ENCODE measurements around the gene ZBTB7C.

ZBTB7C gene

DNA sequence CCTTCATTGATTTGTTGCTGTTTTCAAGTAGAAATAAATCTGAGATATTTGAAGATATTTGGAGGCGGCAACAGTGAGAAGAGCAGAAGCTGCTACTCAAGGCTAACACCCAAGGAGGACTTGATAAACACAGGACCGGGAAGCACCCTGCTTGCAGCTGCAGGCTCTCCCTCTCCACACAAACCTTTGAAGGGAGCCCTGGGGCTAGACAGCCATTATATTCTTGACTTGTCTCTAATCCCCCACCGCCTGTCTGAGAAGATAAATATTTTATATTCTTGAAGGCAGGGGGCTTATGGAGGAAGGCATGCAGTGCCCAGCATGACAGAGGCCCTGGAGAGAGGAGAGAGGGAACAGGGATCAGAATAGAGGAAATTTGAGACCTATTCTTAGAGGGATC, 427.9 kb downstream of the ZBTB7C start:
- CTCF ChIA-PET = no interaction called here
- H3K36me3 ChIP-seq (ENCODE audit: control insufficient read depth in 2 of 2, insufficient read depth in 1 of 2, low read length in 2 of 2) = no peaks in the 10 kb centered on the region
- H3K4me3 ChIP-seq (ENCODE audit: low read depth, low read length) = no peak overlapping the region
- peak; percentile 93 for TF ChIP-seq ZIC2 (tag by site-specific recombination; IDR thresholded peaks at IDR 0.05)
- TF ChIP-seq, protein P1, sequence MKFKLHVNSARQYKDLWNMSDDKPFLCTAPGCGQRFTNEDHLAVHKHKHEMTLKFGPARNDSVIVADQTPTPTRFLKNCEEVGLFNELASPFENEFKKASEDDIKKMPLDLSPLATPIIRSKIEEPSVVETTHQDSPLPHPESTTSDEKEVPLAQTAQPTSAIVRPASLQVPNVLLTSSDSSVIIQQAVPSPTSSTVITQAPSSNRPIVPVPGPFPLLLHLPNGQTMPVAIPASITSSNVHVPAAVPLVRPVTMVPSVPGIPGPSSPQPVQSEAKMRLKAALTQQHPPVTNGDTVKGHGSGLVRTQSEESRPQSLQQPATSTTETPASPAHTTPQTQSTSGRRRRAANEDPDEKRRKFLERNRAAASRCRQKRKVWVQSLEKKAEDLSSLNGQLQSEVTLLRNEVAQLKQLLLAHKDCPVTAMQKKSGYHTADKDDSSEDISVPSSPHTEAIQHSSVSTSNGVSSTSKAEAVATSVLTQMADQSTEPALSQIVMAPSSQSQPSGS (tag by site-specific recombination; IDR thresholded peaks at IDR 0.05; ENCODE audit: low read depth) = no peak
- no peak for TF ChIP-seq ZNF112 (tag by site-specific recombination; IDR thresholded peaks at IDR 0.05)
- no peak for TF ChIP-seq TRIM28 (IDR thresholded peaks at IDR 0.05; ENCODE audit: borderline replicate concordance, low read length)
- TF ChIP-seq, protein P2, sequence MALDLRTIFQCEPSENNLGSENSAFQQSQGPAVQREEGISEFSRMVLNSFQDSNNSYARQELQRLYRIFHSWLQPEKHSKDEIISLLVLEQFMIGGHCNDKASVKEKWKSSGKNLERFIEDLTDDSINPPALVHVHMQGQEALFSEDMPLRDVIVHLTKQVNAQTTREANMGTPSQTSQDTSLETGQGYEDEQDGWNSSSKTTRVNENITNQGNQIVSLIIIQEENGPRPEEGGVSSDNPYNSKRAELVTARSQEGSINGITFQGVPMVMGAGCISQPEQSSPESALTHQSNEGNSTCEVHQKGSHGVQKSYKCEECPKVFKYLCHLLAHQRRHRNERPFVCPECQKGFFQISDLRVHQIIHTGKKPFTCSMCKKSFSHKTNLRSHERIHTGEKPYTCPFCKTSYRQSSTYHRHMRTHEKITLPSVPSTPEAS (tag by site-specific recombination; IDR thresholded peaks at IDR 0.05) = no peak
- no peak for TF ChIP-seq ZNF561 (tag by site-specific recombination; IDR thresholded peaks at IDR 0.05; ENCODE audit: borderline replicate concordance)
- no peak for TF ChIP-seq HOXA7 (CRISPR knock-in tag; IDR thresholded peaks at IDR 0.05; ENCODE audit: borderline replicate concordance)
- TF ChIP-seq, protein P3, sequence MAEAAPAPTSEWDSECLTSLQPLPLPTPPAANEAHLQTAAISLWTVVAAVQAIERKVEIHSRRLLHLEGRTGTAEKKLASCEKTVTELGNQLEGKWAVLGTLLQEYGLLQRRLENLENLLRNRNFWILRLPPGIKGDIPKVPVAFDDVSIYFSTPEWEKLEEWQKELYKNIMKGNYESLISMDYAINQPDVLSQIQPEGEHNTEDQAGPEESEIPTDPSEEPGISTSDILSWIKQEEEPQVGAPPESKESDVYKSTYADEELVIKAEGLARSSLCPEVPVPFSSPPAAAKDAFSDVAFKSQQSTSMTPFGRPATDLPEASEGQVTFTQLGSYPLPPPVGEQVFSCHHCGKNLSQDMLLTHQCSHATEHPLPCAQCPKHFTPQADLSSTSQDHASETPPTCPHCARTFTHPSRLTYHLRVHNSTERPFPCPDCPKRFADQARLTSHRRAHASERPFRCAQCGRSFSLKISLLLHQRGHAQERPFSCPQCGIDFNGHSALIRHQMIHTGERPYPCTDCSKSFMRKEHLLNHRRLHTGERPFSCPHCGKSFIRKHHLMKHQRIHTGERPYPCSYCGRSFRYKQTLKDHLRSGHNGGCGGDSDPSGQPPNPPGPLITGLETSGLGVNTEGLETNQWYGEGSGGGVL (tag by site-specific recombination; IDR thresholded peaks at IDR 0.05) = no peak
- no peak overlapping the region for H3K27ac ChIP-seq (ENCODE audit: extremely low read depth, low read depth, low read length)
- H3K4me1 ChIP-seq (ENCODE audit: control insufficient read depth, insufficient read depth, low read length) = no peaks in the 10 kb centered on the region
- no peaks in the 10 kb centered on the region for H3K9me3 ChIP-seq (ENCODE audit: control insufficient read depth, insufficient read depth, low read depth, low read length)
- POLR2A ChIA-PET = no interaction called here

DNA sequence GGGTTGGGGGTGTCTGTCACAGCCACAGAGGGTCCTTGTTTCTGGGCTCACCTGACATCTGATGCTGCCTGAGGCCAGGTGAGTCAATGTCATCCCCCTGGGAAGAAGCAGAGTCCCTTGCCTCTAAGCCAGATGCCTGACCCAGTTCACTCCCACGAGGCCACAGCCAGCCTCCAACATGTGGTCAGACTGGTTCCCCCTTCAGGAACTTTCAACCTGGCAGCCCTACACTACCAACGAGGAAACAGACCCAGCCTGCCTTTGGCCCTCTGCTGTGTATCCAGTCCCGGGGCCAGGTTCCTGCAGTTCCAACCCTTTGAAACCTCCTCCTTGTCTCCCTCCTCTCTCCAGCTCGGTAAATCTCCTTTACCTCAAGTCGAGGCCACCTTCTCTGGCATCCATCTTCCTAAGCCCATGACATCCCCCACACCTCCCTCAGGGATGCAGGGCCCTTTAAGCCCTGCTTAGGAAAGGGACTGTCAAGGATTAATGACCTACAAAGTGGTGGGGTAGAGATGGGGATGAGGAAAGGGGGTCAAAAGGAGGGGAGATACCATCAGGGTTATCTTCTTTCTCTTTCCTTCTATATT, 429.5 kb downstream of the ZBTB7C start:
- H3K27ac ChIP-seq (ENCODE audit: extremely low read depth, low read depth, low read length) = no peak overlapping the region
- H3K4me1 ChIP-seq (ENCODE audit: control insufficient read depth, insufficient read depth, low read length) = no peaks in the 10 kb centered on the region
- no peaks in the 10 kb centered on the region for H3K36me3 ChIP-seq (ENCODE audit: control insufficient read depth in 2 of 2, insufficient read depth in 1 of 2, low read length in 2 of 2)
- TF ChIP-seq, protein P4, sequence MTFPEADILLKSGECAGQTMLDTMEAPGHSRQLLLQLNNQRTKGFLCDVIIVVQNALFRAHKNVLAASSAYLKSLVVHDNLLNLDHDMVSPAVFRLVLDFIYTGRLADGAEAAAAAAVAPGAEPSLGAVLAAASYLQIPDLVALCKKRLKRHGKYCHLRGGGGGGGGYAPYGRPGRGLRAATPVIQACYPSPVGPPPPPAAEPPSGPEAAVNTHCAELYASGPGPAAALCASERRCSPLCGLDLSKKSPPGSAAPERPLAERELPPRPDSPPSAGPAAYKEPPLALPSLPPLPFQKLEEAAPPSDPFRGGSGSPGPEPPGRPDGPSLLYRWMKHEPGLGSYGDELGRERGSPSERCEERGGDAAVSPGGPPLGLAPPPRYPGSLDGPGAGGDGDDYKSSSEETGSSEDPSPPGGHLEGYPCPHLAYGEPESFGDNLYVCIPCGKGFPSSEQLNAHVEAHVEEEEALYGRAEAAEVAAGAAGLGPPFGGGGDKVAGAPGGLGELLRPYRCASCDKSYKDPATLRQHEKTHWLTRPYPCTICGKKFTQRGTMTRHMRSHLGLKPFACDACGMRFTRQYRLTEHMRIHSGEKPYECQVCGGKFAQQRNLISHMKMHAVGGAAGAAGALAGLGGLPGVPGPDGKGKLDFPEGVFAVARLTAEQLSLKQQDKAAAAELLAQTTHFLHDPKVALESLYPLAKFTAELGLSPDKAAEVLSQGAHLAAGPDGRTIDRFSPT (tag by site-specific recombination; IDR thresholded peaks at IDR 0.05) = no peak
- no peak for TF ChIP-seq MZF1 (tag by site-specific recombination; IDR thresholded peaks at IDR 0.05; ENCODE audit: borderline replicate concordance)
- TF ChIP-seq, protein P5, sequence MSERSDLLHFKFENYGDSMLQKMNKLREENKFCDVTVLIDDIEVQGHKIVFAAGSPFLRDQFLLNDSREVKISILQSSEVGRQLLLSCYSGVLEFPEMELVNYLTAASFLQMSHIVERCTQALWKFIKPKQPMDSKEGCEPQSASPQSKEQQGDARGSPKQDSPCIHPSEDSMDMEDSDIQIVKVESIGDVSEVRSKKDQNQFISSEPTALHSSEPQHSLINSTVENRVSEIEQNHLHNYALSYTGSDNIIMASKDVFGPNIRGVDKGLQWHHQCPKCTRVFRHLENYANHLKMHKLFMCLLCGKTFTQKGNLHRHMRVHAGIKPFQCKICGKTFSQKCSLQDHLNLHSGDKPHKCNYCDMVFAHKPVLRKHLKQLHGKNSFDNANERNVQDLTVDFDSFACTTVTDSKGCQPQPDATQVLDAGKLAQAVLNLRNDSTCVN (tag by site-specific recombination; optimal IDR thresholded peaks at IDR 0.05) = no peak
- ChIA-PET CTCF (no interaction called here), POLR2A (no interaction called here)
- H3K4me3 ChIP-seq (ENCODE audit: low read depth, low read length) = no peak overlapping the region
- no peaks in the 10 kb centered on the region for H3K9me3 ChIP-seq (ENCODE audit: control insufficient read depth, insufficient read depth, low read depth, low read length)

DNA sequence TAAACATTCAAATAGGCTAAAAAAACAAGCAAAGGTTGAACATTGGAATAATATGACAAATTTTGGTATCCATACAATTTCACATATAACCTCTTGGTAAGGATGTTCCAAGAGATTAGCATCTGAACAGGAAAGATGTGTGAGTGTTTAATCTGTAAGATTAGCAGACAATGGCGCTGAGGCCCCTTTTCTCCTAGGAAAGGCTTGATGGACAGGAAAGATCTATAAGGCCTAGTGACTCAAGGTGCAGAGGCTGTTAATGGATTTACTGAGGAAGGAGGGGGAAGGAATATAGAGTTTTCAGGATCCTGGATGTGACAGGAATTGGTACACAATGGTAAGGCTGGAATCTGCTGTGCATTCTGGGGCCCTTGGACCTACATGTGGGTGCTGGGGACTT, 430.6 kb downstream of the ZBTB7C start:
- ChIA-PET CTCF (interaction anchor here (1.6 kb wide), 1 partner anchor 29 kb away, joined by 5 read pairs; no protein-coding TSS in a partner anchor), POLR2A (no interaction called here)
- no peaks in the 10 kb centered on the region for H3K9me3 ChIP-seq (ENCODE audit: control insufficient read depth, insufficient read depth, low read depth, low read length)
- H3K4me1 ChIP-seq (ENCODE audit: control insufficient read depth, insufficient read depth, low read length) = no peaks in the 10 kb centered on the region
- no peak overlapping the region for H3K27ac ChIP-seq (ENCODE audit: extremely low read depth, low read depth, low read length)
- H3K36me3 ChIP-seq (ENCODE audit: control insufficient read depth in 2 of 2, insufficient read depth in 1 of 2, low read length in 2 of 2) = no peaks in the 10 kb centered on the region
- H3K4me3 ChIP-seq (ENCODE audit: low read depth, low read length) = no peak overlapping the region
- TF ChIP-seq ZNF391 (tag by site-specific recombination; IDR thresholded peaks at IDR 0.05; ENCODE audit: borderline replicate concordance, low read depth) (no peak), ZNF76 (tag by site-specific recombination; IDR thresholded peaks at IDR 0.05; ENCODE audit: borderline replicate concordance, low read depth) (no peak), TCF7L2 (IDR thresholded peaks at IDR 0.05; ENCODE audit: borderline replicate concordance, low read depth, low read length) (no peak), REPIN1 (tag by site-specific recombination; IDR thresholded peaks at IDR 0.05; ENCODE audit: low read depth) (no peak), SP3 (tag by site-specific recombination; IDR thresholded peaks at IDR 0.05) (no peak), ZNF48 (tag by site-specific recombination; IDR thresholded peaks at IDR 0.05) (no peak), ZNF202 (tag by site-specific recombination; IDR thresholded peaks at IDR 0.05; ENCODE audit: borderline replicate concordance) (no peak), ZNF660 (tag by site-specific recombination; IDR thresholded peaks at IDR 0.05) (no peak)
- TF ChIP-seq, protein P6, sequence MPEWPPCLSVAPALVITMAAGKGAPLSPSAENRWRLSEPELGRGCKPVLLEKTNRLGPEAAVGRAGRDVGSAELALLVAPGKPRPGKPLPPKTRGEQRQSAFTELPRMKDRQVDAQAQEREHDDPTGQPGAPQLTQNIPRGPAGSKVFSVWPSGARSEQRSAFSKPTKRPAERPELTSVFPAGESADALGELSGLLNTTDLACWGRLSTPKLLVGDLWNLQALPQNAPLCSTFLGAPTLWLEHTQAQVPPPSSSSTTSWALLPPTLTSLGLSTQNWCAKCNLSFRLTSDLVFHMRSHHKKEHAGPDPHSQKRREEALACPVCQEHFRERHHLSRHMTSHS (tag by site-specific recombination; IDR thresholded peaks at IDR 0.05) = no peak
- TF ChIP-seq, protein P7, sequence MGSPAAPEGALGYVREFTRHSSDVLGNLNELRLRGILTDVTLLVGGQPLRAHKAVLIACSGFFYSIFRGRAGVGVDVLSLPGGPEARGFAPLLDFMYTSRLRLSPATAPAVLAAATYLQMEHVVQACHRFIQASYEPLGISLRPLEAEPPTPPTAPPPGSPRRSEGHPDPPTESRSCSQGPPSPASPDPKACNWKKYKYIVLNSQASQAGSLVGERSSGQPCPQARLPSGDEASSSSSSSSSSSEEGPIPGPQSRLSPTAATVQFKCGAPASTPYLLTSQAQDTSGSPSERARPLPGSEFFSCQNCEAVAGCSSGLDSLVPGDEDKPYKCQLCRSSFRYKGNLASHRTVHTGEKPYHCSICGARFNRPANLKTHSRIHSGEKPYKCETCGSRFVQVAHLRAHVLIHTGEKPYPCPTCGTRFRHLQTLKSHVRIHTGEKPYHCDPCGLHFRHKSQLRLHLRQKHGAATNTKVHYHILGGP (tag by site-specific recombination; IDR thresholded peaks at IDR 0.05) = no peak
